GM06990 (cell line): Measurements from ENCODE around the gene FBXL15.

ENCODE experiments used
- DNase-seq: peaks from one replicate; pipeline ENCODE4 v3.0.0-alpha.2; 2011; ENCODE audit not compliant: insufficient read length; ENCODE audit errors: extremely low read depth
- H3K27me3 ChIP-seq: replicated peaks from 2 replicates; pipeline ENCODE4 v1.6.0; 2011; ENCODE audit warnings: low read length; ENCODE audit not compliant: control insufficient read depth, insufficient read depth
- H3K36me3 ChIP-seq: 2 replicates; pipeline ENCODE4 v1.5.1; 2011; ENCODE audit warnings: low read length; ENCODE audit not compliant: control insufficient read depth, insufficient read depth
- H3K4me3 ChIP-seq: replicated peaks from 2 replicates; pipeline ENCODE4 v1.5.1; 2011; ENCODE audit warnings: low read depth, mild to moderate bottlenecking, control low read depth, low read length
- CTCF ChIP-seq: IDR thresholded peaks from 2 replicates; pipeline ENCODE4 v1.5.1; 2011; ENCODE audit warnings: low read length, control low read depth, mild to moderate bottlenecking, inconsistent platforms; ENCODE audit not compliant: insufficient read depth, poor library complexity, severe bottlenecking

Gene FBXL15

GRCh38 chr10:102411341-102412255 is 9.0 kb upstream of the FBXL15 start:
- peaks cover 6% of the 10 kb centered on the region for H3K27me3 ChIP-seq
- TF ChIP-seq CTCF: no peak
- DNase-seq: no peak
- no peak overlapping the region for H3K4me3 ChIP-seq
- no peaks in the 10 kb centered on the region for H3K36me3 ChIP-seq

GRCh38 chr10:102412293-102412692 is 8.3 kb upstream of the FBXL15 start:
- peaks cover 6% of the 10 kb centered on the region for H3K27me3 ChIP-seq
- no peak for TF ChIP-seq CTCF
- H3K4me3 ChIP-seq: no peak overlapping the region
- H3K36me3 ChIP-seq: no peaks in the 10 kb centered on the region
- DNase-seq: no peak

GRCh38 chr10:102413053-102413705 is 7.5 kb upstream of the FBXL15 start:
- TF ChIP-seq CTCF: no peak
- H3K27me3 ChIP-seq: peaks cover 6% of the 10 kb centered on the region
- no peak for DNase-seq
- no peaks in the 10 kb centered on the region for H3K36me3 ChIP-seq
- no peak overlapping the region for H3K4me3 ChIP-seq

GRCh38 chr10:102413806-102414561 is 6.7 kb upstream of the FBXL15 start:
- Histone ChIP-seq H3K27me3 (peaks cover 6% of the 10 kb centered on the region), H3K4me3 (no peak overlapping the region), H3K36me3 (no peaks in the 10 kb centered on the region)
- no peak for TF ChIP-seq CTCF
- no peak for DNase-seq

GRCh38 chr10:102414749-102415148 is 5.9 kb upstream of the FBXL15 start:
- Histone ChIP-seq H3K36me3 (no peaks in the 10 kb centered on the region), H3K4me3 (no peak overlapping the region), H3K27me3 (peaks cover 4% of the 10 kb centered on the region)
- TF ChIP-seq CTCF: no peak
- DNase-seq: no peak
